HPDE6-E6E7 (cell line): Measurements from ENCODE around the gene TMEM178A.
"Not testable (repeated sequence)": the region's sequence is repeated elsewhere in the genome, so short reads cannot be mapped to it uniquely, and the experiment has no call there.

ENCODE experiments used
- DNase-seq: peaks from one replicate; pipeline ENCODE4 v3.0.0; 2011; ENCODE audit warnings: missing footprints; ENCODE audit errors: extremely low spot score

The TMEM178A gene

GRCh38 chr2:39647104-39647765 lies 18.5 kb upstream of the TMEM178A start:
- no peak for DNase-seq

GRCh38 chr2:39648580-39648979 lies 17.1 kb upstream of the TMEM178A start:
- no peak for DNase-seq

- no peak for DNase-seq
These were observed 16.2 kb upstream of the TMEM178A start for GRCh38 chr2:39649511-39649910.

GRCh38 chr2:39650468-39650867 lies 15.2 kb upstream of the TMEM178A start:
- no peak for DNase-seq

- DNase-seq = not testable (repeated sequence)
These were observed 9.5 kb upstream of the TMEM178A start for GRCh38 chr2:39656215-39656614.

- no peak for DNase-seq
These were observed 8.3 kb upstream of the TMEM178A start for GRCh38 chr2:39657287-39657937.

GRCh38 chr2:39658371-39658770 lies 7.3 kb upstream of the TMEM178A start:
- no peak for DNase-seq

GRCh38 chr2:39659765-39660611 lies 5.7 kb upstream of the TMEM178A start:
- DNase-seq = no peak

- no peak for DNase-seq
These were observed 5.0 kb upstream of the TMEM178A start for GRCh38 chr2:39660612-39661236.

GRCh38 chr2:39661826-39662225 lies 3.9 kb upstream of the TMEM178A start:
- no peak for DNase-seq

GRCh38 chr2:39663187-39663930 lies 2.4 kb upstream of the TMEM178A start:
- DNase-seq = no peak

- DNase-seq = no peak
These were observed 1.4 kb upstream of the TMEM178A start for GRCh38 chr2:39664232-39664887.

- DNase-seq = no peak
These were observed 677 bp upstream of the TMEM178A start for GRCh38 chr2:39664888-39665591.

- no peak for DNase-seq
These were observed 879 bp downstream of the TMEM178A start for GRCh38 chr2:39666491-39667101.

- DNase-seq = no peak
These were observed 1.6 kb downstream of the TMEM178A start for GRCh38 chr2:39667104-39667885.

GRCh38 chr2:39667886-39668276 lies 2.2 kb downstream of the TMEM178A start:
- no peak for DNase-seq

GRCh38 chr2:39668576-39669080 lies 2.9 kb downstream of the TMEM178A start:
- no peak for DNase-seq

GRCh38 chr2:39671604-39672003 lies 5.9 kb downstream of the TMEM178A start:
- DNase-seq = no peak

- DNase-seq = no peak
These were observed 7.3 kb downstream of the TMEM178A start for GRCh38 chr2:39673018-39673417.
